GM12891 (cell line): Measurements from ENCODE around the gene DSCAM.

Experiments
- POLR2A ChIP-seq: IDR thresholded peaks from 2 replicates; pipeline ENCODE4 v1.6.1; 2011; ENCODE audit warnings: low read depth, low read length, control low read depth
- POLR2AphosphoS5 ChIP-seq: IDR thresholded peaks from 2 replicates; pipeline ENCODE4 v1.6.1; 2011; ENCODE audit warnings: low read depth, low read length, control low read depth

- TF ChIP-seq POLR2A, result no peak
- no peak for TF ChIP-seq POLR2AphosphoS5
These were observed 358.0 kb downstream of the DSCAM start for GRCh38 chr21:40489001-40489400.
